ENCODE results near the gene RTBDN. TPM values are rescaled to one million over a fixed set of nuclear protein-coding genes. Genes with fewer than 3 reads are reported as not detected.

Gene RTBDN
- total and polyA plus RNA-seq, 10 of the 15 experiments (the other 5 are each of a cell fraction or from before 2014, with no cell fraction given) = 0.45 TPM; not detected in 9

- ChIA-PET POLR2A (interaction anchor here (0.6 to 3.4 kb wide), 4 partner anchors 8 to 1188 kb away, joined by 3 to 66 read pairs (median 8); no protein-coding TSS in a partner anchor), RAD21 (ENCODE audit: unreplicated experiment) (interaction anchor here (1.7 to 4.5 kb wide), 2 partner anchors 9 kb away, joined by 5 to 49 read pairs; no protein-coding TSS in a partner anchor), SMC1A (ENCODE audit: uncharacterized antibody, unreplicated experiment) (interaction anchor here (0.7 to 4.1 kb wide), 3 partner anchors 9 to 321 kb away, joined by 3 to 28 read pairs (median 4); no protein-coding TSS in a partner anchor), CTCF (interaction anchor here (0.7 to 4.2 kb wide), 3 partner anchors 9 to 63 kb away, joined by 3 to 44 read pairs (median 22); no protein-coding TSS in a partner anchor)
- Histone ChIP-seq H3K79me2 (ENCODE audit: control insufficient read depth, insufficient read depth, low read length) (peaks cover 27% of the 10 kb centered on the region), H3K4me3 (no peak overlapping the region), H3K36me3 (ENCODE audit: control insufficient read depth in 2 of 2, insufficient read depth in 2 of 2, low read length in 1 of 2) (no peaks in the 10 kb centered on the region), H3K4me1 (ENCODE audit: control insufficient read depth, insufficient read depth, low read length) (peaks cover 68% of the 10 kb centered on the region), H4K20me1 (ENCODE audit: control insufficient read depth, insufficient read depth) (no peaks in the 10 kb centered on the region), H3K9ac (ENCODE audit: control insufficient read depth, insufficient read depth, low read length) (no peak overlapping the region), H3K4me2 (ENCODE audit: control insufficient read depth, insufficient read depth) (no peak overlapping the region), H3K27ac (ENCODE audit: control insufficient read depth, insufficient read depth) (peak overlapping the region; percentile 97), H3K27me3 (replicated peaks in 1 of 2; ENCODE audit: control insufficient read depth in 2 of 2, insufficient read depth in 2 of 2, low read length in 1 of 2) (no peaks in the 10 kb centered on the region), H2AFZ (ENCODE audit: control insufficient read depth, low read depth, low read length) (no peak overlapping the region), H3K9me3 (replicated peaks; ENCODE audit: control insufficient read depth, insufficient read depth, low read length) (no peaks in the 10 kb centered on the region)
- DNase-seq (ENCODE audit: low read depth, low spot score) (no peak), FAIRE-seq (no peak), ATAC-seq (no peak)
- BruUV-seq (replicated peaks) = no TSS peak
- TF ChIP-seq ATF7 (IDR thresholded peaks at IDR 0.05; ENCODE audit: low read depth) = no peak
- TF ChIP-seq SIN3A (IDR thresholded peaks at IDR 0.05; ENCODE audit: low read depth, low read length) = no peak
- no peak for TF ChIP-seq BCLAF1 (IDR thresholded peaks at IDR 0.05)
- in situ Hi-C loops (cut with MboI) = no loop called here
- intact Hi-C loops (cut with micrococcal nuclease; ENCODE audit: unreplicated experiment) = loop anchor here (5.0 to 10.0 kb wide), 2 partner anchors 150 to 1692 kb away; partner anchors contain the start of gene CALR
- whole genome bisulfite sequencing (ENCODE audit: insufficient coverage, insufficient replicate concordance, low lambda C conversion rate, missing lambda C conversion rate) = 88% methylated on average over 3 of the region's 3 CpGs
Measured at GRCh38 chr19:12786952-12787351, 47.4 kb downstream of the RTBDN start.
